ENCODE measurements around the gene LPO. TPM values are rescaled to one million over a fixed set of nuclear protein-coding genes. Genes with fewer than 3 reads are reported as not detected.

The LPO gene
- total and polyA plus RNA-seq, 2 donors (not counting 1 experiment from before 2014, with no cell fraction given): not detected

DNA sequence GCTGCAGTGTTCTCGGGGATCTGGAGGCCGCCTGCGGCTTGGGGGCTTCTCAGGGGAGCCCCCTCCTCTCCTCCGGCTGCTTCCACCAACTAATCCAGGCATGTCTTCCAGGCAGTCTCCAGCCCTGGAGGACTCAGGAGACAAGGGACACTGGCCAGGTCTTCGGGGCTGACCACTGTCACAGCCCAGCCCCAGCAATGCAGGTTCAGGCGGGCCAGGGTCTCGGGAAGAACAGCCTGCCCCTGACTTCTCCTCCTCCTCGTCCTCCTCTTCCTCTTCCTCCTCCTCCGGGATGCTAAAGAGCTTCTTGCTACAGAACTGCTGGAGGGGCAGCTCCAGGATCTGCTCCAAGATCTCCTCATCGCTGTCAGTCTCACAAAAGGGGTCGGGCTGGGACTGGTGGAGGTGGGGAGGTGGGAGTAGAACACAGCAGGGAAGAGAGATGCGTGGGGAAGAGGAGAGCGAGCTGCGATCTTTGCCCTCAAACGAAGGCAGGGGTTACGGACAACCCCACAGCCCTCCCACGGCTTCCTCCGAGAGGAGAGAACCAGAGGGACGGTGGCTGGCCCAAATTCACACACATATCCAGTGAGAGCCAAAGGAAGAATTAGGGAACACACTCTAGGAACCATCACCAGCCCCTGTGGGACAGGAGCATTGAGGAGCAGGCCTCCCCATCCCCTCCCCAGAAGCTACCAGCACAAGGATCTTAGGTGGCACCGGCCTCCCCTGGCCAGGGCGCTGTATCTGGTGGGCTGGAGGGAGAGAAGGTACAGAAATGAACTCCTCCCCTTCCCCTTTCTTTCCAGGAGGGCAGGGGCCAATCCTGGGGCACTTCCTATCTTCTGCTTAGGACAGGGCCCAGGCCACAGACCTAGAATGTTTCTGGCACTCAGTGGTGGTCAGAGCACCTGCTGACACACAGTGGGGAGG is 70.9 kb downstream of the LPO start:
- Histone ChIP-seq H3K9ac (ENCODE audit: insufficient read depth, low read length) (no peak overlapping the region), H3K9me3 (ENCODE audit: control insufficient read depth, insufficient read depth, low read depth, low read length) (no peaks in the 10 kb centered on the region), H2AFZ (ENCODE audit: low read length) (no peak overlapping the region), H3K4me3 (replicated peaks in 1 of 4; ENCODE audit: control extremely low read depth in 1 of 4, insufficient read depth in 1 of 4, low read depth in 3 of 4, low read length in 4 of 4) (no peak overlapping the region), H3K27me3 (ENCODE audit: control insufficient read depth, insufficient read depth, low read length) (no peaks in the 10 kb centered on the region), H3K4me2 (ENCODE audit: extremely low read depth, insufficient read depth, low read length) (no peak overlapping the region), H4K20me1 (ENCODE audit: control insufficient read depth, extremely low read depth, insufficient read depth, low read length) (no peaks in the 10 kb centered on the region), H3K36me3 (ENCODE audit: control insufficient read depth, insufficient read depth, low read length) (no peaks in the 10 kb centered on the region), H3K27ac (ENCODE audit: insufficient read depth, low read length) (no peak overlapping the region), H3K79me2 (ENCODE audit: control insufficient read depth, insufficient read depth, low read length) (no peaks in the 10 kb centered on the region), H3K4me1 (ENCODE audit: control insufficient read depth, extremely low read depth, insufficient read depth, low read length) (no peaks in the 10 kb centered on the region)
- no peak for TF ChIP-seq EZH2 (IDR thresholded peaks at IDR 0.05; ENCODE audit: low read length, missing control alignments)
- no peak for DNase-seq (ENCODE audit: low read depth in 2 of 2)

DNA sequence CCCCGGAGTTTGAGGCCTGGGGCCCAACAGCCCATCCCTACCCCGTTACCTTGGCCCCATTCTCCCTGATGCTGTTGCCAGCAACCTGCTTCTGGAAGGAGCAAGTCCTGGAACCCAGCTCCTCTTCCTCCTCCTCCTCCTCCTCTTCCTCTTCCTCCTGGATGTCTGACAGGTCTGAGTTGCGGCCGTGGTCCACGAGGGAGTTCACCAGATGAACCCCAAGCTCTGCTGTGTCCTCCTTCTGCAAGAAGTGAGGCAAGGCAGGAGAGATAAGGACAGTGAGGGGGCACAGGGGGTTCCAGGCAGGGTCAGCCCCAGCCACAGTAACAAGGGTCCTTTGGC is 71.5 kb downstream of the LPO start:
- no peaks in the 10 kb centered on the region for H3K36me3 ChIP-seq (ENCODE audit: control insufficient read depth, insufficient read depth, low read length)
- no peaks in the 10 kb centered on the region for H3K9me3 ChIP-seq (ENCODE audit: control insufficient read depth, insufficient read depth, low read depth, low read length)
- H3K79me2 ChIP-seq (ENCODE audit: control insufficient read depth, insufficient read depth, low read length): no peaks in the 10 kb centered on the region
- H3K9ac ChIP-seq (ENCODE audit: insufficient read depth, low read length): no peak overlapping the region
- no peak overlapping the region for H3K27ac ChIP-seq (ENCODE audit: insufficient read depth, low read length)
- no peaks in the 10 kb centered on the region for H3K4me1 ChIP-seq (ENCODE audit: control insufficient read depth, extremely low read depth, insufficient read depth, low read length)
- DNase-seq (ENCODE audit: low read depth in 2 of 2): no peak
- no peaks in the 10 kb centered on the region for H3K27me3 ChIP-seq (ENCODE audit: control insufficient read depth, insufficient read depth, low read length)
- TF ChIP-seq EZH2 (IDR thresholded peaks at IDR 0.05; ENCODE audit: low read length, missing control alignments): no peak
- TF ChIP-seq, protein P1, sequence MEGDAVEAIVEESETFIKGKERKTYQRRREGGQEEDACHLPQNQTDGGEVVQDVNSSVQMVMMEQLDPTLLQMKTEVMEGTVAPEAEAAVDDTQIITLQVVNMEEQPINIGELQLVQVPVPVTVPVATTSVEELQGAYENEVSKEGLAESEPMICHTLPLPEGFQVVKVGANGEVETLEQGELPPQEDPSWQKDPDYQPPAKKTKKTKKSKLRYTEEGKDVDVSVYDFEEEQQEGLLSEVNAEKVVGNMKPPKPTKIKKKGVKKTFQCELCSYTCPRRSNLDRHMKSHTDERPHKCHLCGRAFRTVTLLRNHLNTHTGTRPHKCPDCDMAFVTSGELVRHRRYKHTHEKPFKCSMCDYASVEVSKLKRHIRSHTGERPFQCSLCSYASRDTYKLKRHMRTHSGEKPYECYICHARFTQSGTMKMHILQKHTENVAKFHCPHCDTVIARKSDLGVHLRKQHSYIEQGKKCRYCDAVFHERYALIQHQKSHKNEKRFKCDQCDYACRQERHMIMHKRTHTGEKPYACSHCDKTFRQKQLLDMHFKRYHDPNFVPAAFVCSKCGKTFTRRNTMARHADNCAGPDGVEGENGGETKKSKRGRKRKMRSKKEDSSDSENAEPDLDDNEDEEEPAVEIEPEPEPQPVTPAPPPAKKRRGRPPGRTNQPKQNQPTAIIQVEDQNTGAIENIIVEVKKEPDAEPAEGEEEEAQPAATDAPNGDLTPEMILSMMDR (conservative IDR thresholded peaks at IDR 0.05 in 1 of 2, IDR thresholded peaks at IDR 0.05 in 1 of 2; ENCODE audit: low read depth in 1 of 2, low read length in 2 of 2): no peak
- no peak overlapping the region for H3K4me3 ChIP-seq (replicated peaks in 1 of 4; ENCODE audit: control extremely low read depth in 1 of 4, insufficient read depth in 1 of 4, low read depth in 3 of 4, low read length in 4 of 4)
- no peak overlapping the region for H2AFZ ChIP-seq (ENCODE audit: low read length)
- H4K20me1 ChIP-seq (ENCODE audit: control insufficient read depth, extremely low read depth, insufficient read depth, low read length): no peaks in the 10 kb centered on the region
- H3K4me2 ChIP-seq (ENCODE audit: extremely low read depth, insufficient read depth, low read length): no peak overlapping the region

DNA sequence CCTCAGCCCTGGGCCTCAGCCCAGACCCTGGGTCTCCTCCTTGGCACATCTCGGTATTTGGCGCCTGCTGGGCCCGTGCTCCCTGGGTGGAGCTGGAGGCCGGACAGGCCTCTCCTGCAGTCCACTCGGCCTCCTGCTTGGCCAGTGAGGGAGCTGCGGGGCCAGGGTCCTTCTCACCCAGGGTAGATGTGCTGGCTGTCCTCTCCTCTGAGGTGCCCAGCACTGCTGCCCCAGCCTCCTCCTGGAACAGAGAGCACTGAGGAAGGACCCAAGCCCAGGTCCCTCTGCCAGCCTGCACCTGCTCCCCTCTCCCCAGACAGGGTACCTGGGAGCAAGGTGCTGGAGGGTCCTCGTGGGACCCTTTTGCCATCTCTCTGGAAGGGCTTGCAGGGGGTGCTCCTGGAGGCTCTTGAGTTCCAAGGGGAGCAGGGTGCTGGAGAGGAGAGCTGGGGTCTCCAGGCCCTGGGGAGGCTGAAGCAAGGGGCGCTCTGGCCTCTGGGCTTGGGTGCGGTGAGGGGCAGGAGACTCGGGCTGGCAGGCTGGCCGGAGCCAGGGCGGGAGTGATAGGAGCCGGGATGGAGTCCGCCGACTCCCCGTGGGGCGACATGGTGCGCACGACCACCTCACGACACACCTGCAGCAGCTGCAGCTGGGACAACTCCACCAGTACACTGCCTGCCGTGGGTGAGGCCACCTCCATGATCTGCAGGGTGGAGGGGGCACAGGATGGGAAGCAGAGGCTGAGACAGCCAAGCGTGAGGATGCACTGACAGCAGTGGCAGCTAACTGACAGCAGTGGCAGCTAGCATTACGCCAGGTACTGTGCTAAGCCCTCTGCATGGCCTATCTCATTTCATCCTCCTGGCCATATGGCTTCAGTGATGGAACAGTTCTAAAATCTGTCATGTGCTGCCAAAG is 72.4 kb downstream of the LPO start:
- Histone ChIP-seq H3K9ac (ENCODE audit: insufficient read depth, low read length) (no peak overlapping the region), H3K36me3 (ENCODE audit: control insufficient read depth, insufficient read depth, low read length) (no peaks in the 10 kb centered on the region), H3K27ac (ENCODE audit: insufficient read depth, low read length) (no peak overlapping the region), H3K9me3 (ENCODE audit: control insufficient read depth, insufficient read depth, low read depth, low read length) (no peaks in the 10 kb centered on the region), H3K4me2 (ENCODE audit: extremely low read depth, insufficient read depth, low read length) (no peak overlapping the region), H3K4me3 (replicated peaks in 1 of 4; ENCODE audit: control extremely low read depth in 1 of 4, insufficient read depth in 1 of 4, low read depth in 3 of 4, low read length in 4 of 4) (no peak overlapping the region), H3K4me1 (ENCODE audit: control insufficient read depth, extremely low read depth, insufficient read depth, low read length) (no peaks in the 10 kb centered on the region), H4K20me1 (ENCODE audit: control insufficient read depth, extremely low read depth, insufficient read depth, low read length) (no peaks in the 10 kb centered on the region), H3K27me3 (ENCODE audit: control insufficient read depth, insufficient read depth, low read length) (no peaks in the 10 kb centered on the region), H3K79me2 (ENCODE audit: control insufficient read depth, insufficient read depth, low read length) (no peaks in the 10 kb centered on the region), H2AFZ (ENCODE audit: low read length) (no peak overlapping the region)
- no peak for DNase-seq (ENCODE audit: low read depth in 2 of 2)
- TF ChIP-seq, protein P1 (conservative IDR thresholded peaks at IDR 0.05 in 1 of 2, IDR thresholded peaks at IDR 0.05 in 1 of 2; ENCODE audit: low read depth in 1 of 2, low read length in 2 of 2): no peak
- TF ChIP-seq EZH2 (IDR thresholded peaks at IDR 0.05; ENCODE audit: low read length, missing control alignments): no peak
